DMS153 (cell line): ENCODE data around the gene OPRM1.

Experiments
- DNase-seq: peaks from one replicate; lab custom pipeline; 2025; lab: John Stamatoyannopoulos, UW

The OPRM1 gene

GRCh38 chr6:154284313-154284853, 245.3 kb downstream of the OPRM1 start:
- no peak for DNase-seq

- DNase-seq, result no peak
Observed at GRCh38 chr6:154285826-154286225, 246.8 kb downstream of the OPRM1 start.

GRCh38 chr6:154289818-154290508, 250.9 kb downstream of the OPRM1 start:
- DNase-seq, result peak; percentile 36

- DNase-seq, result no peak
Observed at GRCh38 chr6:154292066-154292465, 253.0 kb downstream of the OPRM1 start.

GRCh38 chr6:154292855-154293519, 253.9 kb downstream of the OPRM1 start:
- DNase-seq, result no peak

- no peak for DNase-seq
Observed at GRCh38 chr6:154295733-154296132, 256.7 kb downstream of the OPRM1 start.
